ENCODE measurements around the gene PCDH9.

GRCh38 chr13:66506979-66507378 is 723.2 kb downstream of the PCDH9 start:
- TF ChIP-seq EZH2 (IDR thresholded peaks at IDR 0.05; ENCODE audit: borderline replicate concordance, control insufficient read depth, low read depth, low read length) (no peak), CTCF (IDR thresholded peaks at IDR 0.05 in 2 of 3, conservative IDR thresholded peaks at IDR 0.05 in 1 of 3; ENCODE audit: control insufficient read depth in 2 of 3, extremely low read depth in 1 of 3, insufficient read depth in 1 of 3, low read depth in 3 of 3, low read length in 3 of 3) (no peak), POLR2A (IDR thresholded peaks at IDR 0.05; ENCODE audit: low read depth, low read length) (no peak), CBX5 (IDR thresholded peaks at IDR 0.05; ENCODE audit: low read depth) (no peak)
